Ascending aorta (tissue), 2 donors: Measurements from ENCODE around the gene SMTNL2. TPM values are rescaled to one million over a fixed set of nuclear protein-coding genes. Genes with fewer than 3 reads are reported as not detected.
A peak's percentile ranks its signal among the peaks of the same experiment; 100 is the strongest.
"Not testable (repeated sequence)": the region's sequence is repeated elsewhere in the genome, so short reads cannot be mapped to it uniquely, and the experiment has no call there.

Experiments used
- DNase-seq, 2 donors: peaks; one replicate each; pipeline ENCODE4 v3.0.0-alpha.2; 2019; ENCODE audit warnings: low spot score in 2 of 2
- H3K27ac ChIP-seq, 2 donors: fragments of 200-600 bp; sonication (generic); one replicate each; pipeline ENCODE4 v1.5.1; 2016 to 2017; ENCODE audit warnings: mild to moderate bottlenecking in 1 of 2
- H3K27me3 ChIP-seq: fragments of 200-600 bp; sonication (generic); one replicate; pipeline ENCODE4 v1.5.1; 2017
- H3K36me3 ChIP-seq, 2 donors: fragments of 200-600 bp; sonication (generic); one replicate each; pipeline ENCODE4 v1.5.1; 2016
- H3K4me1 ChIP-seq, 2 donors: fragments of 200-600 bp; sonication (generic); one replicate each; pipeline ENCODE4 v1.5.1; 2016 to 2017; ENCODE audit warnings: mild to moderate bottlenecking in 1 of 2
- H3K4me3 ChIP-seq, 2 donors: fragments of 200-600 bp; sonication (generic); one replicate each; pipeline ENCODE4 v1.5.1; 2016 to 2017; ENCODE audit warnings: mild to moderate bottlenecking in 1 of 2
- H3K9me3 ChIP-seq, 2 donors: fragments of 200-600 bp; sonication (generic); one replicate each; pipeline ENCODE4 v1.5.1; 2016
- intact Hi-C: fragments of 100-400 bp; cut with DNase I; formaldehyde crosslinking; loops from one replicate; pipeline ENCODE4 v1.15.1; 2023
- total RNA-seq: library from RNA; depleted of rRNA; stranded (reverse); fragments of >200 nt; gene quantifications from one replicate; pipeline ENCODE4 v1.1.0, GENCODE V29; 2016
- TF ChIP-seq, protein P1 (sequence below), 3 experiments: fragments of 200-600 bp in 2 of 3; fragments of 450-650 bp in 1 of 3; sonication (generic) in 2 of 3; IDR thresholded peaks; one replicate each; pipeline ENCODE4 v1.5.1; 2016 to 2019; ENCODE audit warnings: antibody characterized with exemption in 3 of 3, mild to moderate bottlenecking in 1 of 3, moderate library complexity in 1 of 3

The SMTNL2 gene
- total RNA-seq, 1 donor from 2014 or later = 15.6 TPM

DNA sequence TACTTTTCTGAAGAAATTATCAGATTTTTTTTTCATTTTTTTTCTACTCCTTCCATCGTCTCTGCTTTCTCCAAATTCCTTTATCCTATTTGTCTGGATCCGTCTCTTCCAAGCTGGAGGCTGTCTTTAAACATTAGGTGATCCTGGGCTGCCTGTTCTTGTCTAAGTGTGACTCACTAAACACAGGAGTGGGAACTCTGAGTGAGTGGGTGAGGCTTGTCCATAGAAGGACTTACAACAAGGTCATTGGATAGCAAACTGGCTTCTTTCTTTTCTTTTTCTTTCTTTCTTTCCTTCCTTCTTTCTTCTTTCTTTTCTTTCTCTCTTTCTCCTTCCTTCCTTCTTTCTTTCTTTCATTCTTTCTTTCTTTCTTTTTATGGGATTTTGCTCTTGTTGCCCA is 38.9 kb downstream of the SMTNL2 start:
- Histone ChIP-seq H3K4me1 (peaks cover 0 to 4% of the 10 kb centered on the region in 2 donors), H3K36me3 (no peaks in the 10 kb centered on the region), H3K27me3 (no peaks in the 10 kb centered on the region), H3K9me3 (no peaks in the 10 kb centered on the region), H3K4me3 (no peak overlapping the region), H3K27ac (no peak overlapping the region)
- TF ChIP-seq, protein P1, sequence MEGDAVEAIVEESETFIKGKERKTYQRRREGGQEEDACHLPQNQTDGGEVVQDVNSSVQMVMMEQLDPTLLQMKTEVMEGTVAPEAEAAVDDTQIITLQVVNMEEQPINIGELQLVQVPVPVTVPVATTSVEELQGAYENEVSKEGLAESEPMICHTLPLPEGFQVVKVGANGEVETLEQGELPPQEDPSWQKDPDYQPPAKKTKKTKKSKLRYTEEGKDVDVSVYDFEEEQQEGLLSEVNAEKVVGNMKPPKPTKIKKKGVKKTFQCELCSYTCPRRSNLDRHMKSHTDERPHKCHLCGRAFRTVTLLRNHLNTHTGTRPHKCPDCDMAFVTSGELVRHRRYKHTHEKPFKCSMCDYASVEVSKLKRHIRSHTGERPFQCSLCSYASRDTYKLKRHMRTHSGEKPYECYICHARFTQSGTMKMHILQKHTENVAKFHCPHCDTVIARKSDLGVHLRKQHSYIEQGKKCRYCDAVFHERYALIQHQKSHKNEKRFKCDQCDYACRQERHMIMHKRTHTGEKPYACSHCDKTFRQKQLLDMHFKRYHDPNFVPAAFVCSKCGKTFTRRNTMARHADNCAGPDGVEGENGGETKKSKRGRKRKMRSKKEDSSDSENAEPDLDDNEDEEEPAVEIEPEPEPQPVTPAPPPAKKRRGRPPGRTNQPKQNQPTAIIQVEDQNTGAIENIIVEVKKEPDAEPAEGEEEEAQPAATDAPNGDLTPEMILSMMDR (IDR thresholded peaks at IDR 0.05) = no peak
- DNase-seq = no peak
- intact Hi-C loops = no loop called here

DNA sequence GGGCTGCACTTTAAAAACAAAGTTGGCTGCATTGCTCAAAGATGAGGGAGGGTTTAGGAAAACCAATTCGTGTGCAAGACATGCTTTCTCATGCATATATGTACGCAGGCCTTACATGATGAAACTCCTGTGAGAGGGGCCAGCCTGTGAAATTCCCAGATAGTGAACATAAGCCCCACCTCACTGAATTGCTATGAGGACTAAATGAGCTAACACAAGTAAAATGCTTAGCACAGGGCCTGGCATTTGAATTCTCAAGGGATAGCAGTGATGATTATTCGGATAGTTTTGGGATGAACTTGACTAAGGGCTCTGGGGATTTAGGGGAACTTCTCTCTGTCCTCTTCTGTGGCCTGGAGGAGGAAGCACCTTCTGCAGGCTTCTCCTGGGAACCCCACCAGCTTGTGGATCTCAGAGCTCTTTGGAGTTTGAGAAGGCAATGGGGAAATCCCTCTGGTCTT is 40.2 kb downstream of the SMTNL2 start:
- DNase-seq, H3K4me1 ChIP-seq, H3K4me3 ChIP-seq, H3K27ac ChIP-seq, H3K27me3 ChIP-seq, H3K9me3 ChIP-seq, H3K36me3 ChIP-seq: not testable (repeated sequence)
- intact Hi-C loops = loop anchor here (2.0 kb wide), 1 partner anchor 58 kb away; no protein-coding TSS in a partner anchor

DNA sequence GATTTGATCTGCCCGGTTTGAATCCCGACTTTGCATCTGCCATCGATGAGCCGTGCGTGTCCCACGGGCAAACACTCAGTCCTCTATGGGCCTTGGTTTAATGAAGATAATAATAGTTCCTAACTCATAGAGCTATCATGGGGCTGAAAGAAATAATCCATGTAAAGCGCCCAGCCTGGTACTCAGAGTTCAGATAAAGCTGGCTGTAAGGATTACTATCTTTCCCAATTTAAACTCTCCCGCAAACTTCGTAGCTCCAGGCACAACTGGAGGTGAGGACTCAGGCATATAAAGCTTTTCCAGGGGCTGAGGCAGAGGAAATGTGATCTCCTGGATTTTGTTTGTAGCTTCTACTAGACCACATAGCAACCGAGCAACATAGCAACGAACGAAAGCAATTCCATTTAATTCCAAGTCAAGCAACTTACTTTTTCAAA is 40.9 kb downstream of the SMTNL2 start:
- Histone ChIP-seq H3K4me1 (peaks cover 0 to 4% of the 10 kb centered on the region in 2 donors), H3K4me3 (no peak overlapping the region), H3K27me3 (no peaks in the 10 kb centered on the region), H3K27ac (no peak overlapping the region), H3K9me3 (no peaks in the 10 kb centered on the region), H3K36me3 (no peaks in the 10 kb centered on the region)
- TF ChIP-seq, protein P1 (IDR thresholded peaks at IDR 0.05) = no peak
- intact Hi-C loops = loop anchor here (2.0 kb wide), 1 partner anchor 58 kb away; no protein-coding TSS in a partner anchor
- DNase-seq = no peak

DNA sequence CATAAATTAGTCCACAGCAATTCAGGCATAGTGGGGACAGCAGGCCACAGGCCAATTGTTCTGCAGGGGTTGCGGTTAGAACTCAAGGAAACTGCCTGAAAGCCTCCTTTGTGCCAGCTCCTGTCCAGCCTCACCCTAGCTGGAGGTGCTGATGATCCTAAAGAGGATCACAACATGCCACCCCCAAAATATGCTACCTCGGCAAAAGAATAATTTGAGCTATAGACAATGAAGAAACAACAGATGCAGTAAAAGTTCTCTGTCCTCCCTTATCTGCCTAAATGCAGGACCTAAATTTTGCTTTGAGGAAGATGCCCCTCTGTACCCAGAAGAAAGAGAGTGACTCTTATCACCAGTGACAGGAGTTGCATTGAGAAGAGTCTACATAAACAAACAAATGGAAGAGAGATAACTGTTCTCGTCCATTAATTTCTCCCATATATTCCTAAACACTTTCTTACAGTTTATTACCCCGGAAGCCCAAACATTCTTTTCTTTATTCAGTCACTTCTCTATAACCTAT is 42.5 kb downstream of the SMTNL2 start:
- Histone ChIP-seq H3K27ac (no peak overlapping the region), H3K4me3 (no peak overlapping the region), H3K36me3 (no peaks in the 10 kb centered on the region), H3K27me3 (no peaks in the 10 kb centered on the region), H3K9me3 (no peaks in the 10 kb centered on the region), H3K4me1 (peaks cover 0 to 4% of the 10 kb centered on the region in 2 donors)
- intact Hi-C loops = loop anchor here (1.0 kb wide), 1 partner anchor 206 kb away; no protein-coding TSS in a partner anchor
- no peak for DNase-seq
- TF ChIP-seq, protein P1 (IDR thresholded peaks at IDR 0.05) = no peak

DNA sequence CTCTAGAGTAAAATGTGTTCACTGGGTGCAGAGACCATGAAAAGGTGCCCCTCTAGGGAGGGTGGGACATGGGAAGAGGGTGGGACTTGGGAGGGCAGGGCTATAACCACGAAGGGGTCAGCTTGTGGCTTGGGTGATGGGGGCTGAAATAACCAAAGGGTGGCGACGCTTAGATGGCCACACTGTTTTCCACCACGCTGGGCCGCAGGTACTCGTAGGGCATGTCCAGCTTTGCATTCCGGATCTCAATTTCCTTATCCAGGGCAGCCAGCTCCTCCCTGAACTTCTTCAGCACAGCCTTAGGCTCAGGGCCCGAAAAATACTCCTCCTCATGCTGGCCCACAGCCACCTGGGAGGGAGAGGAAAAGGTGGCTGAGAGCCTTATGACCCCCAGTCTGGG is 47.1 kb downstream of the SMTNL2 start:
- intact Hi-C loops = no loop called here
- H3K27me3 ChIP-seq = no peaks in the 10 kb centered on the region
- DNase-seq = peak in 1 of 2 donors; percentile 43
- TF ChIP-seq, protein P1 (IDR thresholded peaks at IDR 0.05) = no peak
- H3K36me3 ChIP-seq = no peaks in the 10 kb centered on the region
- no peaks in the 10 kb centered on the region for H3K9me3 ChIP-seq
- no peak overlapping the region for H3K27ac ChIP-seq
- no peaks in the 10 kb centered on the region for H3K4me1 ChIP-seq
- H3K4me3 ChIP-seq = no peak overlapping the region

DNA sequence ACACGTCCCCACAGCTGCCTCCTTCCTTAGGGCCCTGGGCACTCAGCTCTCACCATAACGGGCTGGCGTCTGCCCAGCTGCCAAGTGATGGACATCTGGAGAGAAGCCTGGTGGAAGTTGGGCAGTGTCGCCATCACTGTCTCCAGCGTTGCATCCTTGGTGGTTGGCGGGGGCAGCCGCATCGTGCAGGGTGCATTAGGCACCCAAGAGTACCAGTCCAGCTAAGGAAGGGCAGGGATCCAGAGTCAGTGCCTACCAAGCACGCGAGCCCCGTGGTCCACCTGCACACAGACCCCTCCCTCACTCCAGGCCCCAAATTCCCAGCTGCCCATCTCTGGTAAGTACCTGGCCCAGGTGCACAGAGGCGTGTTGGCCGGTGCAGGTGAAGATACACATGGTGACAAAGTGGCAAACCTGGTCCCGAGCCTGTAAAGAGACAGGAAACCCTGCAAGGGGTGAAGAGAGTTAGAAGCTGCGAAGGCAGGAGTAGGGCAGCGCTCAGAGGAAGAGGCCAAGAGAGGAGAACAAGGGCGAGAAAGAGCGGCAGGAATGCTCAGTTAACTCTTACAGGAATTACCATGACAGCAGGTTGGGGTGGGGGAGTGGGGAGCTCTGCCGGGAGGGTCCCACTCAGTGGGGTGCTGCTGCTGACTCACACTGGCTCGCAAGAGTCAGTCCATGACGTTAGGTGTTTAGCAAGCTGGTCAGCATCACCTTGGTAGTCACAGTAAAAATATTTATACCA is 47.7 kb downstream of the SMTNL2 start:
- Histone ChIP-seq H3K27me3 (no peaks in the 10 kb centered on the region), H3K36me3 (no peaks in the 10 kb centered on the region), H3K27ac (no peak overlapping the region), H3K9me3 (no peaks in the 10 kb centered on the region), H3K4me1 (no peaks in the 10 kb centered on the region), H3K4me3 (no peak overlapping the region)
- intact Hi-C loops = no loop called here
- DNase-seq = peak in 1 of 2 donors; percentile 15
- TF ChIP-seq, protein P1 (IDR thresholded peaks at IDR 0.05) = no peak
